ENCODE data around the gene TRPV5. TPM values are rescaled to one million over a fixed set of nuclear protein-coding genes. Genes with fewer than 3 reads are reported as not detected.

TRPV5 gene
- total RNA-seq, 3 donors from 2014 or later, result 0.15 to 1.3 TPM; not detected in 1

DNA sequence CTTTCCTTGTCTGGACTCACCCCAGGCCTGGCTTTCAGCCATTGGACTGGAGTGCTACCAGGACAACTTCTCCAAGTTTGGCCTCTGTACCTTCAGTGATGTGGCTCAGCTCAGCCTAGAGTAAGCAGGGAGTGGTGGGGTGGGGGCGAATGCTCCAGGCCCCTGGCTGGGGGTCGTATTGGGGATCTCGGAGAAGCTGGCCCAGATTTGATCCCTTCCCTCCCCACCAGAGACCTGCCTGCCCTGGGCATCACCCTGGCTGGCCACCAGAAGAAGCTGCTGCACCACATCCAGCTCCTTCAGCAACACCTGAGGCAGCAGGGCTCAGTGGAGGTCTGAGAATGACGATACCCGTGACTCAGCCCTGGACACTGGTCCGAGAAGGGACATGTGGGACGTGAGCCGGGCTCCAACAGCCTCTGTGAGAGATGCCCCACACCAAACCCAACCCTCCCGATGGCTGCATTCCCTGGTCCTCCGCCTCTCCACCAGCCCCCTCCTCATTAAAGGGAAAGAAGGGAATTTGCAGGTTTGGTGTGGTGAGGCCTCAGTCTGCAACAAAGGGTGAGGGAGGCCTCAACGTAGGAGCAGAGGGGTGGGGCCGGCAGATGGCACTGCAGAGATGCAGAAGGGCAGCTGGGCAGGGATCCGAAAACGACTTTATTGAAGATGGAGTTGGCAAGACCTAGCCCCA lies 62.8 kb downstream of the TRPV5 start:
- H3K27ac ChIP-seq, result no peak overlapping the region
- H3K36me3 ChIP-seq, result no peaks in the 10 kb centered on the region
- H3K4me1 ChIP-seq, result no peaks in the 10 kb centered on the region
- H3K27me3 ChIP-seq, result no peaks in the 10 kb centered on the region
- DNase-seq (ENCODE audit: low spot score in 2 of 2), result peak in 1 of 2 donors; percentile 35
- H3K4me3 ChIP-seq, result no peak overlapping the region
- intact Hi-C loops (cut with DNase I; ENCODE audit: low total_unique reads), result no loop called here
- no peaks in the 10 kb centered on the region for H3K9me3 ChIP-seq
- no peak for TF ChIP-seq POLR2A (IDR thresholded peaks at IDR 0.05)
- TF ChIP-seq, protein P1, sequence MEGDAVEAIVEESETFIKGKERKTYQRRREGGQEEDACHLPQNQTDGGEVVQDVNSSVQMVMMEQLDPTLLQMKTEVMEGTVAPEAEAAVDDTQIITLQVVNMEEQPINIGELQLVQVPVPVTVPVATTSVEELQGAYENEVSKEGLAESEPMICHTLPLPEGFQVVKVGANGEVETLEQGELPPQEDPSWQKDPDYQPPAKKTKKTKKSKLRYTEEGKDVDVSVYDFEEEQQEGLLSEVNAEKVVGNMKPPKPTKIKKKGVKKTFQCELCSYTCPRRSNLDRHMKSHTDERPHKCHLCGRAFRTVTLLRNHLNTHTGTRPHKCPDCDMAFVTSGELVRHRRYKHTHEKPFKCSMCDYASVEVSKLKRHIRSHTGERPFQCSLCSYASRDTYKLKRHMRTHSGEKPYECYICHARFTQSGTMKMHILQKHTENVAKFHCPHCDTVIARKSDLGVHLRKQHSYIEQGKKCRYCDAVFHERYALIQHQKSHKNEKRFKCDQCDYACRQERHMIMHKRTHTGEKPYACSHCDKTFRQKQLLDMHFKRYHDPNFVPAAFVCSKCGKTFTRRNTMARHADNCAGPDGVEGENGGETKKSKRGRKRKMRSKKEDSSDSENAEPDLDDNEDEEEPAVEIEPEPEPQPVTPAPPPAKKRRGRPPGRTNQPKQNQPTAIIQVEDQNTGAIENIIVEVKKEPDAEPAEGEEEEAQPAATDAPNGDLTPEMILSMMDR (IDR thresholded peaks at IDR 0.05), result no peak
- no peak for TF ChIP-seq POLR2AphosphoS5 (IDR thresholded peaks at IDR 0.05)

DNA sequence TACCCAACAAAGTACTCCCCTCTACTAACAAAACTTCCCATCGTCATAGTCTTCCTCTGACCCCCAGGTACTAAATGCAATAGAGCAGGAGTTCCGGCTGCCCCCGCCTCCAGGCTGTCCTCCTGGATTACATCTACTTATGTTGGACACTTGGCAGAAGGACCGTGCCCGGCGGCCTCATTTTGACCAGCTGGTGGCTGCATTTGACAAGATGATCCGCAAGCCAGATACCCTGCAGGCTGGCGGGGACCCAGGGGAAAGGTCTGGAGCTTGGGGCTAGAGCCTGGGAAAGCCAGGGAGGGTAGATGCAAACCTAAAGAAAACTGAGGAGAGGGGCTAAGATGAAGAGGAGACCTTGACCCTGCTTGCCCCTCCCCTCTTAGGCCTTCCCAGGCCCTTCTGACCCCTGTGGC lies 63.4 kb downstream of the TRPV5 start:
- peak in 1 of 2 donors; percentile 46 for DNase-seq (ENCODE audit: low spot score in 2 of 2)
- no peak overlapping the region for H3K27ac ChIP-seq
- no peak overlapping the region for H3K4me3 ChIP-seq
- intact Hi-C loops (cut with DNase I; ENCODE audit: low total_unique reads), result no loop called here
- no peaks in the 10 kb centered on the region for H3K4me1 ChIP-seq
- no peaks in the 10 kb centered on the region for H3K27me3 ChIP-seq
- no peaks in the 10 kb centered on the region for H3K36me3 ChIP-seq
- no peaks in the 10 kb centered on the region for H3K9me3 ChIP-seq
- TF ChIP-seq, protein P1 (IDR thresholded peaks at IDR 0.05), result no peak
- TF ChIP-seq POLR2AphosphoS5 (IDR thresholded peaks at IDR 0.05) (no peak), POLR2A (IDR thresholded peaks at IDR 0.05) (no peak)

DNA sequence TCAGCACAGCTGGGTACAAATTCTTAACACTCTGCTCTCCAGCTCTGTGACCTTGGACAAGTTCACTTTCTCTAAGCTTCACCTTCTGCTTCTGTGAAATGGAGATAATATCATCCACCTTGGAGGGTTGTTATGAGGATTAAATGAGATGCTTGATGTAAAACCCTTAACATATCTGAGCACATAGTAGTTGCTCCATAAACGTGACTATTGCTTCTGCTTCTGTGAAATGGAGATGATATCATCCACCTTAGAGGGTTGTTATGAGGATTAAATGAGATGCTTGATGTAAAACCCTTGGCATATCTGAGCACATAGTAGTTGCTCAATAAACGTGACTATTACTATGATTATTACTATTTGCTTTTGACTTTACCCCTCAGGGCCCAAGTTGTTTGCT lies 64.1 kb downstream of the TRPV5 start:
- no peaks in the 10 kb centered on the region for H3K9me3 ChIP-seq
- H3K4me3 ChIP-seq, result no peak overlapping the region
- no peaks in the 10 kb centered on the region for H3K4me1 ChIP-seq
- no peaks in the 10 kb centered on the region for H3K27me3 ChIP-seq
- no peaks in the 10 kb centered on the region for H3K36me3 ChIP-seq
- DNase-seq (ENCODE audit: low spot score in 2 of 2), result no peak
- H3K27ac ChIP-seq, result no peak overlapping the region
- TF ChIP-seq POLR2AphosphoS5 (IDR thresholded peaks at IDR 0.05) (no peak), POLR2A (IDR thresholded peaks at IDR 0.05) (no peak)
- TF ChIP-seq, protein P1 (IDR thresholded peaks at IDR 0.05), result no peak
- intact Hi-C loops (cut with DNase I; ENCODE audit: low total_unique reads), result no loop called here

DNA sequence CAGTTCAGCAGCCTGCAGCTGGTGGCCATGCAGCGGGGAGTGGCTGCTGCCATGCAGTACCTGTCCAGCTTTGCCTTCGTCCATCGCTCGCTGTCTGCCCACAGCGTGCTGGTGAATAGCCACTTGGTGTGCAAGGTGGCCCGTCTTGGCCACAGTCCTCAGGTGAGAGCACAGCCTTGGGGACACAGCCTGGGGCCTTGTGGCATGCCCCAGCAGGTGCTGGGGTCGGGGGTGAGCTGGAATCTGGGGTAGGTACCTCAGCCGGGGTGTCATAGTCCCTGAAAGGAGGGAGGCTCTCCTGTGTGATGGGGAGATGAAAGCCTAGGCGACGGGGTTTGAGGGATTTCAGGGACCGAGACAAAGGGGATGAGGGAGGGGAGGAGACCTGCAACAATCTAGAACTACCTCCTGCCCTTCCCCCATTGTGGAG lies 64.5 kb downstream of the TRPV5 start:
- TF ChIP-seq POLR2A (IDR thresholded peaks at IDR 0.05) (no peak), POLR2AphosphoS5 (IDR thresholded peaks at IDR 0.05) (no peak)
- TF ChIP-seq, protein P1 (IDR thresholded peaks at IDR 0.05), result no peak
- no peak overlapping the region for H3K4me3 ChIP-seq
- H3K4me1 ChIP-seq, result no peaks in the 10 kb centered on the region
- intact Hi-C loops (cut with DNase I; ENCODE audit: low total_unique reads), result no loop called here
- no peaks in the 10 kb centered on the region for H3K27me3 ChIP-seq
- no peak for DNase-seq (ENCODE audit: low spot score in 2 of 2)
- H3K9me3 ChIP-seq, result no peaks in the 10 kb centered on the region
- H3K36me3 ChIP-seq, result no peaks in the 10 kb centered on the region
- no peak overlapping the region for H3K27ac ChIP-seq

DNA sequence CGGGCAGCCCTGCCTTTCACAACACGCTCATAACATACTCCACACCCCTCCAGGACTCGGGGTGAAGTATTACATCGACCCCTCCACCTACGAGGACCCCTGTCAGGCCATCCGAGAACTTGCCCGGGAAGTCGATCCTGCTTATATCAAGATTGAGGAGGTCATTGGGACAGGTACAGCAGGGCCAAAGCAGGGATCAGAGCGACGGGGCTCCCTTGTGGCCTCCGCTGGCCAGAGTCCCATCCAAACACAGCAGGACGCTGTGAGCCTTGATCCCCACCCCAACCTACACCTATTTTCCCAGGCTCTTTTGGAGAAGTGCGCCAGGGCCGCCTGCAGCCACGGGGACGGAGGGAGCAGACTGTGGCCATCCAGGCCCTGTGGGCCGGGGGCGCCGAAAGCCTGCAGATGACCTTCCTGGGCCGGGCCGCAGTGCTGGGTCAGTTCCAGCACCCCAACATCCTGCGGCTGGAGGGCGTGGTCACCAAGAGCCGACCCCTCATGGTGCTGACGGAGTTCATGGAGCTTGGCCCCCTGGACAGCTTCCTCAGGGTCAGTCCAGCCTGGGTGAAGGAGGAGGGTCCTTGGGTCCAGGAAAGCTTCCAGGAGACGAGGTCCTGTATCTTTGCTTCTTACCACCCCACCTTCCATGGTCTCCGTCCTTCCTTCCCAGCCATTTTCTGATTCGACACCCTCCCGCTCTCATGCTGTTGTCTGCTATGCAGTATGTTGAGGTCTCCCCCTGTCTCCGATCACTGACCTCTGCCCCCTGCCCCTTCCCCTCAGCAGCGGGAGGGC lies 65.2 kb downstream of the TRPV5 start:
- H3K27ac ChIP-seq, result no peak overlapping the region
- no peak for DNase-seq (ENCODE audit: low spot score in 2 of 2)
- H3K4me1 ChIP-seq, result no peaks in the 10 kb centered on the region
- no peak for TF ChIP-seq POLR2A (IDR thresholded peaks at IDR 0.05)
- TF ChIP-seq, protein P1 (IDR thresholded peaks at IDR 0.05), result no peak
- TF ChIP-seq POLR2AphosphoS5 (IDR thresholded peaks at IDR 0.05), result no peak
- H3K4me3 ChIP-seq, result no peak overlapping the region
- no peaks in the 10 kb centered on the region for H3K27me3 ChIP-seq
- H3K9me3 ChIP-seq, result no peaks in the 10 kb centered on the region
- no peaks in the 10 kb centered on the region for H3K36me3 ChIP-seq
- intact Hi-C loops (cut with DNase I; ENCODE audit: low total_unique reads), result no loop called here
